Loucy (cell line): ENCODE results near the gene SYNE1.

Source experiments
- H2AFZ ChIP-seq: fragments of 200-600 bp; sonication (generic); 2 replicates; pipeline ENCODE4 v1.6.0; 2016; ENCODE audit warnings: antibody characterized with exemption, mild to moderate bottlenecking, low read length, moderate library complexity
- H3F3A ChIP-seq: fragments of 200-600 bp; 2 replicates; pipeline ENCODE4 v1.6.0; 2016; ENCODE audit warnings: antibody characterized with exemption, low read depth, mild to moderate bottlenecking
- H3K27me3 ChIP-seq: fragments of 200-600 bp; sonication (generic); 2 replicates; pipeline ENCODE4 v1.6.1; 2014; ENCODE audit warnings: low read length, mild to moderate bottlenecking; ENCODE audit not compliant: insufficient read depth, poor library complexity, severe bottlenecking
- H3K36me3 ChIP-seq: fragments of 200-600 bp; sonication (generic); 2 replicates; pipeline ENCODE4 v1.6.1; 2016; ENCODE audit warnings: low read length; ENCODE audit not compliant: insufficient read depth
- H3K4me1 ChIP-seq: fragments of 200-600 bp; sonication (generic); 2 replicates; pipeline ENCODE4 v1.5.1; 2014; ENCODE audit warnings: low read length, mild to moderate bottlenecking; ENCODE audit not compliant: insufficient read depth, poor library complexity, severe bottlenecking
- H3K4me2 ChIP-seq: fragments of 200-600 bp; sonication (generic); 2 replicates; pipeline ENCODE4 v1.6.0; 2014; ENCODE audit warnings: antibody characterized with exemption, low read length, low read depth, mild to moderate bottlenecking; ENCODE audit not compliant: poor library complexity, severe bottlenecking
- H3K4me3 ChIP-seq: fragments of 200-600 bp; sonication (generic); 2 replicates; pipeline ENCODE4 v1.5.1; 2014; ENCODE audit warnings: low read length, mild to moderate bottlenecking, mixed read lengths; ENCODE audit not compliant: poor library complexity, severe bottlenecking
- H3K79me2 ChIP-seq: fragments of 200-600 bp; sonication (generic); 2 replicates; pipeline ENCODE4 v1.6.1; 2014; ENCODE audit warnings: low read length; ENCODE audit not compliant: insufficient read depth
- H3K9ac ChIP-seq: fragments of 200-600 bp; sonication (generic); 2 replicates; pipeline ENCODE4 v1.6.0; 2014; ENCODE audit warnings: mild to moderate bottlenecking, low read depth, low read length, moderate library complexity; ENCODE audit not compliant: poor library complexity, severe bottlenecking
- H3K9me2 ChIP-seq: fragments of 200-600 bp; sonication (generic); replicated peaks from 2 replicates; pipeline ENCODE4 v1.6.1; 2016; ENCODE audit warnings: low read depth, low read length, mixed read lengths
- H3K9me3 ChIP-seq: fragments of 200-600 bp; sonication (generic); 2 replicates; pipeline ENCODE4 v1.6.1; 2014; ENCODE audit warnings: mild to moderate bottlenecking, antibody characterized with exemption, low read length, low read depth; ENCODE audit not compliant: insufficient read depth
- H4K20me1 ChIP-seq: fragments of 200-600 bp; sonication (generic); 2 replicates; pipeline ENCODE4 v1.6.0; 2014; ENCODE audit warnings: antibody characterized with exemption, low read length, mild to moderate bottlenecking; ENCODE audit not compliant: insufficient read depth, poor library complexity, severe bottlenecking
- CTCF ChIP-seq: fragments of 200-600 bp; sonication (generic); conservative IDR thresholded peaks from 2 replicates; pipeline ENCODE4 v1.5.1; 2014; ENCODE audit warnings: mild to moderate bottlenecking, antibody characterized with exemption, low read length
- EZH2phosphoT487 ChIP-seq: fragments of 200-600 bp; IDR thresholded peaks from 2 replicates; pipeline ENCODE4 v1.6.1; 2018; ENCODE audit warnings: antibody characterized with exemption, mild to moderate bottlenecking, moderate library complexity, borderline replicate concordance

SYNE1 gene

GRCh38 chr6:152086223-152086873 lies 550.8 kb downstream of the SYNE1 start:
- Histone ChIP-seq H3K9me3 (no peaks in the 10 kb centered on the region), H3K4me2 (no peak overlapping the region), H3K36me3 (no peaks in the 10 kb centered on the region), H3K9ac (no peak overlapping the region), H3K4me3 (no peak overlapping the region), H3K27me3 (no peaks in the 10 kb centered on the region), H2AFZ (no peak overlapping the region), H3K4me1 (no peaks in the 10 kb centered on the region), H4K20me1 (no peaks in the 10 kb centered on the region), H3F3A (no peaks in the 10 kb centered on the region), H3K79me2 (no peaks in the 10 kb centered on the region), H3K9me2 (no peaks in the 10 kb centered on the region)
- TF ChIP-seq CTCF (no peak), EZH2phosphoT487 (no peak)

DNA sequence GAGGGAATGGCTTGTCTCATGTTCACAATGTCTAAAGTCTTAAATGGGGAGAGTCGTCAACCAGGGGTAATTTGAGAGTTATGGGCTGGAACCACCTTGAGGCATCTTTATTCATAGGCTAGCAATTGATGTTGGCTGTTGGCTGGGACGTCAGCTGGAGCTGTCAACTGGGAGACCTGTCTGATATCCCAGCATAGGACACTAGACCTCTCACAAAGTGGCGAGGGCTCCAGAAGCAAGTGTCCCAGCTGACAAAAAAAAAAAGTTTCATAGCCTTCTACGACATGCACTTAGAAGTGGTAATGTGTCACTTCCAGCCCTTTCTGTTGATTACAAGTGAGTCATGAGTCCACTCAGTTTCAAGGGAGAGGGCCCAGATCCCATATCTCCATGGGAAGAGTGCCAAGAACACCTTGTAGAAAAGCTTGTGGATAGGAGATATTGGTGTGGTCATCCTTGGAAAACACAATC lies 551.7 kb downstream of the SYNE1 start:
- H3F3A ChIP-seq: no peaks in the 10 kb centered on the region
- no peaks in the 10 kb centered on the region for H3K27me3 ChIP-seq
- H2AFZ ChIP-seq: no peak overlapping the region

GRCh38 chr6:152078804-152079203 lies 558.4 kb downstream of the SYNE1 start:
- H3K36me3 ChIP-seq: no peaks in the 10 kb centered on the region
- no peaks in the 10 kb centered on the region for H4K20me1 ChIP-seq

More for the DNA sequence above, 551.7 kb downstream of the SYNE1 start:
- Histone ChIP-seq H3K4me3 (no peak overlapping the region), H3K36me3 (no peaks in the 10 kb centered on the region), H3K9ac (no peak overlapping the region), H4K20me1 (no peaks in the 10 kb centered on the region), H3K9me2 (no peaks in the 10 kb centered on the region), H3K4me1 (no peaks in the 10 kb centered on the region), H3K4me2 (no peak overlapping the region), H3K79me2 (no peaks in the 10 kb centered on the region), H3K9me3 (no peaks in the 10 kb centered on the region)
- TF ChIP-seq CTCF (no peak), EZH2phosphoT487 (no peak)

More at GRCh38 chr6:152078804-152079203, 558.4 kb downstream of the SYNE1 start:
- Histone ChIP-seq H3K9me2 (no peaks in the 10 kb centered on the region), H3F3A (no peaks in the 10 kb centered on the region), H3K9me3 (peaks cover 13% of the 10 kb centered on the region; the same call in 1 of the 2 replicates), H3K4me1 (no peaks in the 10 kb centered on the region), H3K9ac (no peak overlapping the region), H3K79me2 (no peaks in the 10 kb centered on the region), H2AFZ (no peak overlapping the region), H3K4me2 (no peak overlapping the region), H3K4me3 (no peak overlapping the region), H3K27me3 (no peaks in the 10 kb centered on the region)
- no peak for TF ChIP-seq CTCF
- no peak for TF ChIP-seq EZH2phosphoT487
